ENCODE data around the gene SUMO4. TPM values are rescaled to one million over a fixed set of nuclear protein-coding genes. Genes with fewer than 3 reads are reported as not detected.

Gene SUMO4
- 0.27 and 0.32 TPM in 2 replicates for total RNA-seq (2014; rRNA removed; shearing (Covaris generic))
- 0.15 TPM in 1 of 2 replicates, not detected in the other for polyA plus RNA-seq (2015; cell fraction: cytosol; rRNA removed)
- 0.67 and 0.73 TPM in 2 replicates for polyA plus RNA-seq (2015; cell fraction: nucleus; rRNA removed)

DNA sequence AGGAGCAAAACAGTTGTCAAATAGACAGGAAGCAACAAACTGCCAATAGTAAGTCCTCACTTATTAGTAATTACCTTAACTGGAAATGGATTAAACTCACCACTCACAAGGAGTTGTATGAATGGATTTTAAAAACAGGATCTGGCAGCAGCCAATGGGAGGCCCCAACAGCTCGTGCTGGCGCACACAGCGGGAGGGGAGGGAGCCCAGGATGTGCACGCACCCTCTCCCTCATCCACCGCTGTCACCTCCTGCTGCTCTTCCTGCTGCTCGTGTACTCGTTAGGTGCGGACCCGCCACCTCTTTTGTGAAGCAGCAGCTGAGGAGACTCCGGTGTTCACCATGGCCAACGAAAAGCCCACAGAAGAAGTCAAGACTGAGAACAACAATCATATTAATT, at the start of gene SUMO4:
Gene SUMO4, plus strand, starts transcription at position 213 of the 400 bp plus-strand sequence. Its CDS starts 130 bp downstream, at position 343.
- no peak for DNase-seq (ENCODE audit: low read depth)

DNA sequence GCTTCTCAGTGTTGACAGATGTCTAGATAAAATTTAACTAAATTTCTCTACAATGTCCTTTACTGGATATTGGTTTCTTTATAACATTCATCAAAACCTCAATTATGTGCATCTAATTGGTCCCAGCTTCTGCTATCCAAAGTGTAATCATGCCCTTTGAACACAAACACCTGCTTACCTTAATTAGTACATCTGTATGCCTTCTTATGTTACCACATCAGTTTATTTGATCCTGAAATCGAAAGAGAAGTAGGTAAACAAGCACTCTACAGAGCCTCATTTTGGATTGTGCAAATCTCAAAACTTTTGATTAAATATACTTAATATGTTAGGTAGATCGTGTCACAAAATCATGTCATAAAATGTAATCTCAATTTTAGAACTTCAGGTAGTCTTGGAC, 46.1 kb upstream of the SUMO4 start:
- DNase-seq (ENCODE audit: low read depth) = no peak

DNA sequence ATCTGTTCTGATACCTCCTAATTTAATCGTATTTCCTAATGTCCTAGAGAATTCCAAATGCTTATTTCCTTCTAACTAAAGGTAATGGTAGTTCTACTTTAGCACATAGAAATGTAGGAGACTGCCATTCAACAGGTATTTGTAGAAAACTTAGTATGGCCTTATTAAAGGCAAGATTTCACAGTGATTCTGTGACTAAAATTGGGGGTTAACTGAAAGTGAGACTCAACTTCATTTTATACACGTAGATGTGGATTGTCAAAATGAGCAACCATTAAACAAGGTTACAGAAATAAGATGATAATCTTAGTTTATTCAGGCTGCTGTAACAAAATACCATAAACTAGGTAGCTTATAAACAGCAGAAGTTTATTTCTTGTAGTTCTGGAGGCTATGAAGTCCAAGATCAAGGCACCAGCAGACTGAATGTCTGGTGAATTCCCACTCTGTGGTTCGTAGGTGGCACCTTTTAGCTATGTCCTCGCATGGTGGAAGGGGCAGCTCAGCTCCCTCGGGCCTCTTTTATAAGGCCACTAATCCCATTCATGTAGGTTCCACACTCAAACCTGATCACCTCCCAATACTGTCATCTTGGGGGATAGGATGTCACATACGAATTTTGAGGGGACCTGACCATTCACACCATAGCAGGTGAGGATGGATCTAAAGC, 43.8 kb upstream of the SUMO4 start:
- no peak for DNase-seq (ENCODE audit: low read depth)

- DNase-seq (ENCODE audit: low read depth) = no peak
These were observed 42.1 kb upstream of the SUMO4 start for GRCh38 chr6:149357726-149358538.

DNA sequence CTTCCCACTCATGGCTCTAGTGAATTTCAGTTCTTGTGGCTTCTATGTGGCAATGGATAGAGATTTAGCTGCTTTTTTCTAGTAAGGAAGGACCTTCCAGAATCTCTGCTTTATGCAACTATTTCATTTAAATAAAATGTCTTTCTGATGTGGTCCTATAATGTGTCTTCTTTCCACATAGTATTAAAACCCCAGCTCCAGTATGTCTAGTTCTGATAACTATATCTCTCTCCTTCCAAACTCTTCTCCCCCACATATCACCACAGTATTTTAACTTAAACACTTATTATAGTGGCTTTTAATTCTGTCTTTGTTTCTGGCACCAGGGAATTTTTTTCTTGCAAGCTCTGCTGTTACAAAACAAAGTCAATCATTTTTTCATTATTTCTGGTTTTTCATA, 40.6 kb upstream of the SUMO4 start:
- no peak for DNase-seq (ENCODE audit: low read depth)

DNA sequence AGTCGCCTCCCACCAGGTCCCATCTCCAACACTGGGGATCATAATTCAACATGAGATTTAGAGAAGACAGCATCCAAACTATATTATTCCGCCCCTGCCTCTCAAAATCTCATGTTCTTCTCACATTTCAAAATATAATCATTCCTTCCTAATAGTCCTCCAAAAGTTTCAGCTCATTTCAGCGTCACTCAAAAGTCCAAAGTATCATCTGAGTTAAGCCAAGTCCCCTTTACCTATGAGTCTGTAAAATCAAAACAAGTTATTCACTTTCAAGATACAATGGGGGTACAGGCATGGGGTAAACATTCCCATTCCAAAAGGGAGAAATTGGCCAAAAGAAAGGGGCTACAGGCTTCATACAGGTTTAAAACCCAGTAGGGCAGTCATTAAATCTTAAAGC, 39.5 kb upstream of the SUMO4 start:
- DNase-seq (ENCODE audit: low read depth) = no peak

DNA sequence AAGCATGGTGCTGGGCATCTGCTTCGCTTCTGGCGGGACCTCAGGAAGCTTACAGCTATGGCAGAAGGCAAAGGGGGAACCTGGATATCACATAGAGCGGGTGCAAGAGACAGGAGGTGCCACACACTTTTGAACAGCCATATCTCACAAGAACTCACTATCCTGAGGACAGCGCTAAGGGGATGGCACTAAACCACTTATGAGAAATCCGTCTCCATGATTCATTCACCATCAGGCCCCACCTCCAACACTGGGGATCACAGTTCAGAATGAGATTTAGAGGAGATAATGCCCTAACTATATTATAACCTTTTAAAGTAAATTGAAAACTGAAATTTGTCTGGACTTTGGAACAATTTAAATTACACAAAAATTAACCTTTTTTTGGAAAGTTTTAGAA, 37.8 kb upstream of the SUMO4 start:
- DNase-seq (ENCODE audit: low read depth) = no peak

DNA sequence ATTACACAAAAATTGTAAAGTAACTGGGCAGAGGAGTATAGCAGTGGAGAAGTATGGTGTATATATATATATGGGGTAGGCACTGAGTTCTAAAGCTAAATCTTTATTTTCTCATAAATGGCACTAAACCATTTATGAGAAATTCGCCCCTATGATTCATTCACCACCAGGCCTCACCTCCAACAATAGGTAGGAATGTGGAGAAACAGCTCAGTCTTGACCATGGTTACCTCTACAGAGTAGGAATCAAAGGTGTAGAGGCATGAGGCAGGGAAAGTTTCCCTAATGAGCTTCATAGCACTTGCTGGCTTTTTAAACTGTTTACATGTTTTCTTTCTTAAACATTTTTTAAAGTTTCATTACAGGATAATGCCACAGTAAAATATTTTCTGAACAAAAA, 36.9 kb upstream of the SUMO4 start:
- DNase-seq (ENCODE audit: low read depth) = no peak

DNA sequence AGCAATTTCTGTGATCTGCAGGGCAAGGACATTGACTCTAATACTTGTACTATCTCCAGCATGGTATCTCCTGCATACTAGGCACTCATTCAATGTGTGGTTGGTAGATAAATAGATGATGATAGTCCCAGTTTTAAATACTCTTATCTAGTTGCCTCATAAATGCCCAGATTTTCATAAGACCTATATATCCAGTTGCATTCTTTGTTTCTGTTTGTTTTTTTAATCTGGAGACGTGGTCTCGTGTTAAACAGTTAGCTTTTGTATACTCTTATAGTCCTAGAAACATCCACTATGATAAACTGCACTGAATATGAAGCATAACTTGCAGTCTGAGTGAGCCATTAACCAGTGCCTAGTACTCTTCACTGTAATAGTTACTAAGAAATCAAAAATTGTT, 35.5 kb upstream of the SUMO4 start:
- DNase-seq (ENCODE audit: low read depth) = no peak

GRCh38 chr6:149365197-149365596, 34.9 kb upstream of the SUMO4 start:
- DNase-seq (ENCODE audit: low read depth) = no peak

DNA sequence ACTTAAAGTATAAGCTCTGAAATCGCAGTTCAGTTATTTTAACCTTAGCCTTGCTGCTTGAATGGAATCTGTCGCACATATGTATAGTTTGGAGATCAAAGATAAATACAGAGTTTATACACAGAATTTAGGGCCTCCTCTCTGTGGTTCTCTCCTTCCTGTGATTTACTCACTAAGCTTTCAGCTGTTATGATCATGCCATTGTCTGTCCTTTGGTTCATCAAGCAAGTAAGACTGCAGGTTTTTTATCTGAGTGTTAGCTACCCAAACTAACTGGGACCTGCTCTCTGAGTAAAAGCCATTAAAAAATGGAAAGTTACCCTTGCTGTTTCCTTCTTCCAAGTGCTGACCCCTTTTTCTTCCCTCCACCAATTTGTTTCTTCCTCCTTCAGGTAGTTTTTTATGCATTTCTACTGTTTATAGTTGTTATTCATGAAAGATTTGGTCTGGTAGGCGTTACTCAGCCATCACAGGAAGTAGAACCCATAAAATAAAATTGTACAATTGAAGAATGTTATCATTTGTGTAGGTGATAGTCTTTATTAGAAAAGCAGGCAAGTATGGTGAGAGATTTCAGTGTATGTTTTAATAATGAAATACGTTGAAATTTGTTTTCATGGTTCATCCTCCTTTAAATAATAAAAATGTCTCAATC, 33.7 kb upstream of the SUMO4 start:
- DNase-seq (ENCODE audit: low read depth) = no peak

GRCh38 chr6:149368065-149368464, 32.0 kb upstream of the SUMO4 start:
- DNase-seq (ENCODE audit: low read depth) = no peak

DNA sequence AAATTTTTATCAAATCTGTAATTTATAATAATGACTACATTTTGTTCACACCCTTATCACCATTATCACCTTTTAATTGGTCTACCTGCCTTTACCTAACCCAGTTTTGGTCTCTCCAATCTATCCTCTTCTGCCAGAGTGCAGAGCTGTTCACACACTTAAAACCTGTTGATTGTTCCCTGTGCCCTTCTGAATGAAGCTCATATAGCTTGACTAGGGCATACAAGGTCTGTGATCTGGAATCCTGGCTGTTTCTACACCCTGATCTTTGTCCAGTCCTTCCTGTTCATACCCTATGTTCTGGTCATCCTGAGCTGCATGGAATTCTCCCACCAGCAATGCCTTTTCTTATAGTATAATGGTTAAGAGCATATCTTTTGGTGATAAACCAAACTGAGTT, 28.9 kb upstream of the SUMO4 start:
- DNase-seq (ENCODE audit: low read depth) = no peak

- DNase-seq (ENCODE audit: low read depth) = no peak
These were observed 28.0 kb upstream of the SUMO4 start for GRCh38 chr6:149372062-149372461.

- no peak for DNase-seq (ENCODE audit: low read depth)
These were observed 26.6 kb upstream of the SUMO4 start for GRCh38 chr6:149373511-149373910.

GRCh38 chr6:149379977-149380376, 20.1 kb upstream of the SUMO4 start:
- no peak for DNase-seq (ENCODE audit: low read depth)

DNA sequence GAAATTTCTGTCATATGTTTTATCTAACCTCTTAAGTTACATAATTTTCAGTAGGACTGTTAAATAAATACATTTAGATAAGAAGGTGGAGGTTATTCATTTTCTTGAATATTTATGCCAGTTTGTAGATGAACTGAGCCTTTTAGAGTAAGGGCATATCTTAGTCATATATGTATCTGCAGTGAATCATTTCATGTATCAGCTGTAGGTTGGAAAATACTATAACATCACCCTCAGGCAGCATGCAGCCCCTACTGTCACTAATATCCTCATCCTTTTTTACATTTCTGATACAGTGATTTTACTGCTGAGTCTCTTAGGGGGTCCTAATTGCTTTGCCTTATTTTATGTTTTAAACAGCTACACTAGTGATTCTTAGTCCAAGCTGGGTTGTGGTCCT, 19.5 kb upstream of the SUMO4 start:
- DNase-seq (ENCODE audit: low read depth) = no peak

DNA sequence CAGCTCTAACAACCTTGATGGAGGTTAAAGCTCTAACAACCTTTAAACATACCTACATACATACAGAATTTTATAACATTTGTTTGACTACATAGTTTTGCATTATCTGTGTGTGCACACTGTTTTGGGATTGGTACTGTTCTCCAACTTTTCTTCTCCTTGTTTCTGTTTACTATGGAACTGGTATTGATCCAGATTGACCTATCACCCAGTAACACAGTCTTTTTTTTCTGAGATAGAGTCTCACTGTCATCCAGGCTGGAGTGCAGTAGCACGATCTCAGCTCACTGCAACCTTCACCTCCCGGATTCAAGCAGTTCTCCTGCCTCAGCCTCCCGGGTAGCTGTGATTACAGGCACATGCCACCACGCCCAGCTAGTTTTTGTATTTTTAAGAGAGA, 16.7 kb upstream of the SUMO4 start:
- no peak for DNase-seq (ENCODE audit: low read depth)

DNA sequence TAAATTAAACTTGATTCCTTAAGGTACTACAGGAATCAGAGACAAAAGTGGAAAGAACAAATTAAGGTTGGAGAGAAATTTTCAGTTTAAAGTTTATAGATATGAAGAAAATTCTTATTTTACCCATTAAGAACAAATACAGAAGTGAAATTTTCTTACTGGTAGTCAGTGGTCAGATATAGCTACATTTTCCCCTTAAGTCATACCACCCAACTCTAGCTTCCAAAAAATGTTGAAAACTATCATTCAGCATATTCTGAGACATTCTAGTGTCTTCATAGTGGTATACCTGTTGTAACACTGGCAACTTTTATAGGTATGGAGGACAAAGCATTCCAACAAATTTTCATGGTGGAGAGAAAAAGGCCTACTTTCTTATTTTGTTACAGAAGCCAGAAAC, 15.6 kb upstream of the SUMO4 start:
- no peak for DNase-seq (ENCODE audit: low read depth)

GRCh38 chr6:149385998-149386646, 13.9 kb upstream of the SUMO4 start:
- peak; percentile 3 for DNase-seq (ENCODE audit: low read depth)

DNA sequence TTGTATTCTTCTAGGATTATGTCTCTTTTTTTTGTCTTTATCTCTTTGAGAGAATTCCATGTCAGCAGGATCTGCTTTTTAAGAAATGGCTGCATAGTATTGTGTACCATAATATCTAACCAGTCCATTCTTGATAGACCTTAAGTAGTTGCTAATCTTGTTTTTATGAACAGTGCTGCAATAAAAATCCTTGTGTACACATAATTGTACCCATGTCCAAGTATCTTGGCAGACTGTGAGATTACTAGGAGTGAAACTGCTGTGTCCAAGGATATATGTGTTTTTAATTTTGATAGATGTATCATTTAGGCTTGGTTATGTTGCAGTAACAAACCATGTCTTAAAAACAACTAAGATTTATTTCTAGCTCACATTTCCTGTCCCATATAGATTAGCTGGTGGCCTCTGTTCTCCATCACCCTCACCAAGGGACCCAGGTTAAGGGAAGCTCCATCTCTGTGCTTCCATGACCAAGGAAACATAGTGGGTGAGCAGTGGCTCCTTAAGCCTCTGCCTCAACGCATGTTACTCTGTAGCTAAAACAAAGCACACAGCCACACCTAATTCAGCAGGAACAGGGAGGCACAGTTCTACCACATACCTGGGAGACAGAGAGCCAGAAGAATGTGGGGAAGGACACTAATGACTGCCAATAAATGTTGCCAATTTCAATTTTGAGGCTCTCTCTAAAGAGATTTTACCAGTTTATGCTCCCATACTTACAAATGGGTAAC, 12.1 kb upstream of the SUMO4 start:
- no peak for DNase-seq (ENCODE audit: low read depth)

All from HT1080 (cell line).